HEK293 (cell line): ENCODE data around the gene LRRC7.

ENCODE experiments used
- CTCF ChIA-PET: fragments of 350-600 bp; formaldehyde crosslinking; extraction: SDS; loops from one replicate; lab custom pipeline; 2021; ENCODE audit warnings: antibody characterized with exemption; lab: Yijun Ruan, JAX
- POLR2A ChIA-PET: fragments of 300-600 bp; formaldehyde crosslinking; extraction: SDS; loops from one replicate; lab custom pipeline; 2020; ENCODE audit warnings: antibody characterized with exemption, inconsistent platforms; lab: Yijun Ruan, JAX
- H3K27ac ChIP-seq: fragments of 200-500 bp; sonication (Bioruptor generic); 2 replicates; pipeline ENCODE4 v1.5.1; 2014; ENCODE audit warnings: low read depth, low read length, control low read depth, inconsistent platforms; ENCODE audit errors: extremely low read depth
- H3K36me3 ChIP-seq, 2 experiments: fragments of 200-500 bp in 1 of 2; sonication (Bioruptor generic) in 1 of 2; 1 replicate in 1 of 2; 2 replicates in 1 of 2; pipeline ENCODE4 v1.5.1; 2014 to 2017; ENCODE audit warnings: inconsistent platforms in 2 of 2, low read length in 2 of 2; ENCODE audit not compliant: control insufficient read depth in 2 of 2, insufficient read depth in 1 of 2
- H3K4me1 ChIP-seq: fragments of 200-500 bp; sonication (Bioruptor generic); 2 replicates; pipeline ENCODE4 v1.5.1; 2014; ENCODE audit warnings: mild to moderate bottlenecking, low read length, inconsistent platforms; ENCODE audit not compliant: control insufficient read depth, insufficient read depth
- H3K4me3 ChIP-seq: 2 replicates; pipeline ENCODE4 v1.5.1; 2011; ENCODE audit warnings: low read depth, mild to moderate bottlenecking, control low read depth, low read length, moderate library complexity
- H3K9me3 ChIP-seq: fragments of 200-500 bp; sonication (Bioruptor generic); 2 replicates; pipeline ENCODE4 v1.5.1; 2014; ENCODE audit warnings: low read depth, low read length, inconsistent platforms; ENCODE audit not compliant: control insufficient read depth, insufficient read depth
- EGR2 ChIP-seq: fragments of 450-650 bp; formaldehyde crosslinking; IDR thresholded peaks from 2 replicates; pipeline ENCODE4 v1.5.1; 2016; ENCODE audit warnings: low read depth, missing biosample characterization, missing genetic modification characterization
- KLF10 ChIP-seq: fragments of 450-650 bp; IDR thresholded peaks from 2 replicates; pipeline ENCODE4 v1.5.1; 2018; ENCODE audit warnings: missing biosample characterization, mild to moderate bottlenecking, missing genetic modification characterization
- PATZ1 ChIP-seq: fragments of 450-650 bp; formaldehyde crosslinking; IDR thresholded peaks from 2 replicates; pipeline ENCODE4 v1.5.1; 2016; ENCODE audit warnings: missing biosample characterization, missing genetic modification characterization
- PRDM10 ChIP-seq: fragments of 450-650 bp; formaldehyde crosslinking; IDR thresholded peaks from 2 replicates; pipeline ENCODE4 v1.5.1; 2016; ENCODE audit warnings: missing biosample characterization, missing genetic modification characterization
- SALL2 ChIP-seq: fragments of 450-650 bp; formaldehyde crosslinking; IDR thresholded peaks from 2 replicates; pipeline ENCODE4 v1.5.0; 2017; ENCODE audit warnings: missing biosample characterization, mild to moderate bottlenecking, missing genetic modification characterization, borderline replicate concordance
- SETDB1 ChIP-seq: IDR thresholded peaks from one replicate; pipeline ENCODE4 v1.6.1; 2017; ENCODE audit warnings: mild to moderate bottlenecking, low read length, moderate library complexity, mixed read lengths; ENCODE audit not compliant: insufficient read length
- ZNF169 ChIP-seq: fragments of 450-650 bp; formaldehyde crosslinking; IDR thresholded peaks from 2 replicates; pipeline ENCODE4 v1.5.1; 2016; ENCODE audit warnings: missing biosample characterization, missing genetic modification characterization
- ZNF184 ChIP-seq: fragments of 450-650 bp; IDR thresholded peaks from 2 replicates; pipeline ENCODE4 v1.5.1; 2018; ENCODE audit warnings: missing biosample characterization, mild to moderate bottlenecking, missing genetic modification characterization
- ZNF24 ChIP-seq: fragments of 450-650 bp; formaldehyde crosslinking; IDR thresholded peaks from 2 replicates; pipeline ENCODE4 v1.5.1; 2016; ENCODE audit warnings: missing biosample characterization, missing genetic modification characterization
- ZNF26 ChIP-seq: fragments of 450-650 bp; formaldehyde crosslinking; IDR thresholded peaks from 2 replicates; pipeline ENCODE4 v1.5.1; 2016; ENCODE audit warnings: missing biosample characterization, missing genetic modification characterization
- ZNF274 ChIP-seq, 2 experiments: fragments of 200-500 bp in 1 of 2; fragments of 450-650 bp in 1 of 2; sonication (Bioruptor generic) in 1 of 2; formaldehyde crosslinking in 1 of 2; IDR thresholded peaks; 2 replicates each; pipeline versions ENCODE4 v1.5.1 to v1.6.1; 2014 to 2016; ENCODE audit warnings: borderline replicate concordance in 1 of 2, inconsistent platforms in 1 of 2, low read length in 1 of 2, missing biosample characterization in 1 of 2, missing genetic modification characterization in 1 of 2
- ZNF292 ChIP-seq: fragments of 450-650 bp; formaldehyde crosslinking; IDR thresholded peaks from 2 replicates; pipeline ENCODE4 v1.5.1; 2016; ENCODE audit warnings: low read depth, missing biosample characterization, missing genetic modification characterization, borderline replicate concordance
- ZNF354C ChIP-seq: fragments of 450-650 bp; formaldehyde crosslinking; IDR thresholded peaks from 2 replicates; pipeline ENCODE4 v1.5.1; 2016; ENCODE audit warnings: missing biosample characterization, missing genetic modification characterization, low read depth, borderline replicate concordance
- ZNF549 ChIP-seq: fragments of 450-650 bp; IDR thresholded peaks from 2 replicates; pipeline ENCODE4 v1.5.1; 2018; ENCODE audit warnings: missing biosample characterization, missing genetic modification characterization, mild to moderate bottlenecking, inconsistent platforms, moderate library complexity
- ZNF621 ChIP-seq: fragments of 450-650 bp; formaldehyde crosslinking; IDR thresholded peaks from 2 replicates; pipeline ENCODE4 v1.5.1; 2017; ENCODE audit warnings: missing biosample characterization, missing genetic modification characterization
- ZNF626 ChIP-seq: fragments of 450-650 bp; sonication (Bioruptor Pico); formaldehyde crosslinking; IDR thresholded peaks from 2 replicates; pipeline ENCODE4 v1.5.1; 2018; ENCODE audit warnings: missing biosample characterization, missing genetic modification characterization, inconsistent platforms
- ZNF654 ChIP-seq: fragments of 450-650 bp; formaldehyde crosslinking; IDR thresholded peaks from 2 replicates; pipeline ENCODE4 v1.5.1; 2016; ENCODE audit warnings: low read depth, missing biosample characterization, missing genetic modification characterization
- ZNF658 ChIP-seq: fragments of 450-650 bp; formaldehyde crosslinking; IDR thresholded peaks from 2 replicates; pipeline ENCODE4; 2016; ENCODE audit warnings: missing biosample characterization, missing genetic modification characterization

LRRC7 gene

GRCh38 chr1:70061231-70061630, 493.5 kb downstream of the LRRC7 start:
- POLR2A ChIA-PET = no interaction called here
- CTCF ChIA-PET = no interaction called here
- Histone ChIP-seq H3K9me3 (no peaks in the 10 kb centered on the region), H3K4me3 (no peak overlapping the region), H3K4me1 (no peaks in the 10 kb centered on the region), H3K36me3 (no peaks in the 10 kb centered on the region), H3K27ac (no peak overlapping the region)
- TF ChIP-seq SETDB1 (no peak), ZNF621 (tag by site-specific recombination) (no peak), ZNF626 (tag by site-specific recombination) (no peak), ZNF354C (tag by site-specific recombination) (no peak), PATZ1 (tag by site-specific recombination) (no peak), EGR2 (no peak)

- CTCF ChIA-PET = no interaction called here
Measured at GRCh38 chr1:70063861-70064260, 496.1 kb downstream of the LRRC7 start.

More at GRCh38 chr1:70063861-70064260, 496.1 kb downstream of the LRRC7 start:
- POLR2A ChIA-PET = no interaction called here
- Histone ChIP-seq H3K27ac (no peak overlapping the region), H3K4me3 (no peak overlapping the region), H3K4me1 (no peaks in the 10 kb centered on the region), H3K9me3 (no peaks in the 10 kb centered on the region), H3K36me3 (no peaks in the 10 kb centered on the region)
- TF ChIP-seq ZNF654 (tag by site-specific recombination) (no peak), ZNF184 (tag by site-specific recombination) (no peak), ZNF549 (tag by site-specific recombination) (no peak), KLF10 (no peak), ZNF169 (tag by site-specific recombination) (no peak), ZNF26 (tag by site-specific recombination) (no peak), ZNF658 (tag by site-specific recombination) (no peak), SALL2 (tag by site-specific recombination) (no peak), ZNF292 (tag by site-specific recombination) (no peak), ZNF24 (tag by site-specific recombination) (no peak), ZNF626 (tag by site-specific recombination) (no peak), PRDM10 (tag by site-specific recombination) (no peak), ZNF274 (IDR thresholded peaks at IDR 0.05; ENCODE audit: low read length) (no peak), ZNF274 (tag by site-specific recombination; IDR thresholded peaks at IDR 0.05; ENCODE audit: borderline replicate concordance) (no peak)
